GM23248 (cell line): Measurements from ENCODE around the gene ZCRB1.

Experiments used
- EZH2 ChIP-seq: fragments of 200-600 bp; sonication (generic); IDR thresholded peaks from 2 replicates; pipeline ENCODE4 v1.6.1; 2018; ENCODE audit warnings: antibody characterized with exemption, mild to moderate bottlenecking; ENCODE audit not compliant: insufficient read depth, poor library complexity, severe bottlenecking
- EZH2phosphoT487 ChIP-seq: fragments of 200-600 bp; sonication (generic); IDR thresholded peaks from 2 replicates; pipeline ENCODE4 v1.6.1; 2018; ENCODE audit warnings: antibody characterized with exemption, moderate library complexity, mild to moderate bottlenecking, low read depth; ENCODE audit not compliant: insufficient read depth

GRCh38 chr12:42326541-42327226 lies 790 bp upstream of the ZCRB1 start:
- no peak for TF ChIP-seq EZH2phosphoT487
- no peak for TF ChIP-seq EZH2
